Activated CD4-positive, alpha-beta T cell treated with anti-CD3 and anti-CD28 coated beads for 36 hours (primary cell): ENCODE data around the gene GRIK2. TPM values are rescaled to one million over a fixed set of nuclear protein-coding genes. Genes with fewer than 3 reads are reported as not detected.

ENCODE experiments used
- ATAC-seq: fragments of 200-7000 bp; cut with Tn5 transposase; one replicate; pipeline ENCODE4 v1.10.0; 2021; ENCODE audit warnings: mild to moderate bottlenecking, moderate library complexity
- CTCF ChIA-PET: fragments of 350-600 bp; sonication (Branson Sonifier 250); formaldehyde crosslinking; loops from one replicate; lab custom pipeline; 2021; ENCODE audit warnings: antibody characterized with exemption; lab: Charles Lee
- POLR2A ChIA-PET: fragments of 350-600 bp; sonication (Branson Sonifier 250); formaldehyde crosslinking; loops from one replicate; lab custom pipeline; 2021; ENCODE audit warnings: antibody characterized with exemption, inconsistent platforms; lab: Charles Lee
- DNase-seq: peaks from one replicate; pipeline ENCODE4 v3.0.0-alpha.2; 2020
- H3K27ac Mint-ChIP-seq: one replicate; pipeline ENCODE4 v1.8.0; 2021; ENCODE audit warnings: mixed read lengths
- H3K27me3 Mint-ChIP-seq: one replicate; pipeline ENCODE4 v1.8.0; 2021; ENCODE audit warnings: mixed read lengths
- H3K36me3 Mint-ChIP-seq: one replicate; pipeline ENCODE4 v1.8.0; 2021; ENCODE audit warnings: low read depth, mixed read lengths
- H3K4me1 Mint-ChIP-seq: one replicate; pipeline ENCODE4 v1.8.0; 2021; ENCODE audit warnings: mixed read lengths
- H3K4me3 Mint-ChIP-seq: one replicate; pipeline ENCODE4 v1.8.0; 2021; ENCODE audit warnings: mild to moderate bottlenecking, moderate library complexity, mixed read lengths
- H3K9me3 Mint-ChIP-seq: one replicate; pipeline ENCODE4 v1.8.0; 2021; ENCODE audit warnings: low read depth, mixed read lengths
- intact Hi-C, 2 experiments: fragments of 100-400 bp; cut with DNase I in 1 of 2; cut with micrococcal nuclease in 1 of 2; formaldehyde crosslinking; loops; one replicate each; pipeline versions ENCODE4 v1.14.2 to v1.15.1; 2022 to 2024; cut with DNase I, micrococcal nuclease
- total RNA-seq, 2 experiments: library from RNA; stranded (reverse); gene quantifications; one replicate each; pipeline ENCODE4 v1.2.3, GENCODE V29; 2021

The GRIK2 gene
- total RNA-seq, 2 experiments from 2014 or later: not detected

DNA sequence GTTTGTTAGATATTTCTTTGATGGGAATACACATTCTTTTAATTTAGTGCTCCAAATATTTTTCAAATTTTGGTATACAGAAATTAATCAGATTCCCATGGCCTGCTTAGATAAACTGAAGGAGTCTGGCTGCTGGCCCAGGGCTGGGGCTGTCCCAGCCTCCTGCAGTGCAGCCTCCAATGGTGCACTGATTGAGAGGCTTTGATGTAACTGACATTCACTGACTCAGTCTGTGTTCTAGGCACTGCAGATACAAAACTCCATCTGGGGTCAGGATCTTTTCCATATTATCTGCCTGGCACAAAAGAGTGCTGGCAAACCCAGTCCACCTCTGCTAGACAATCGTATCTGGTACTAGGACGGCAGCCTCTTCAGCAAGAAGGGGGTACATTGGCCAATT is 64.8 kb downstream of the GRIK2 start:
- DNase-seq: no peak
- CTCF ChIA-PET: no interaction called here

DNA sequence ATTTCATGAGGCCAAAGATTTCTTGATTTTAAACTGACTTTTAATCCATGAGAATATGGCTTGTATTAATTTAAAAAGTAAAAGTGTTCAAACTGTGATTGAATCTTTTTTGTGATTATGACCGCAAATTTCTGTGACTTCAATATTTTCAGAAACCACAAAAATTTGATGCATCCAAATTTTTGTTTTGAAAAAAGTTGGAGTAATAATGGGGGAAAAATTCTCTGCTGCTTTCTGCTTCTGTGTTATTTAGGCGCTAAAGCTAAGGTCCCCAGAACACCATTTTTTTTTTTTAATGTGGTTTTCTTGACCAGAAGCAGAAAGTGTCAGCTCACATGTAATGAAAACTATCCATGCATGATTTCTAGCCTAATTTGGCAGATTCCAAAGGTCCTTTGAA is 65.3 kb downstream of the GRIK2 start:
- no peaks in the 10 kb centered on the region for H3K4me1 Mint-ChIP-seq
- no peak overlapping the region for H3K4me3 Mint-ChIP-seq
- no peak for DNase-seq
- no peaks in the 10 kb centered on the region for H3K9me3 Mint-ChIP-seq
- ChIA-PET CTCF (no interaction called here), POLR2A (no interaction called here)
- no peak overlapping the region for H3K27ac Mint-ChIP-seq
- intact Hi-C loops: no loop called here
- ATAC-seq: no peak
- no peaks in the 10 kb centered on the region for H3K27me3 Mint-ChIP-seq
- no peaks in the 10 kb centered on the region for H3K36me3 Mint-ChIP-seq

More for the DNA sequence above, 64.8 kb downstream of the GRIK2 start:
- Mint-ChIP-seq H3K4me1 (no peaks in the 10 kb centered on the region), H3K36me3 (no peaks in the 10 kb centered on the region), H3K4me3 (no peak overlapping the region), H3K27ac (no peak overlapping the region), H3K27me3 (no peaks in the 10 kb centered on the region), H3K9me3 (no peaks in the 10 kb centered on the region)
- no peak for ATAC-seq
- intact Hi-C loops: no loop called here
- POLR2A ChIA-PET: no interaction called here

DNA sequence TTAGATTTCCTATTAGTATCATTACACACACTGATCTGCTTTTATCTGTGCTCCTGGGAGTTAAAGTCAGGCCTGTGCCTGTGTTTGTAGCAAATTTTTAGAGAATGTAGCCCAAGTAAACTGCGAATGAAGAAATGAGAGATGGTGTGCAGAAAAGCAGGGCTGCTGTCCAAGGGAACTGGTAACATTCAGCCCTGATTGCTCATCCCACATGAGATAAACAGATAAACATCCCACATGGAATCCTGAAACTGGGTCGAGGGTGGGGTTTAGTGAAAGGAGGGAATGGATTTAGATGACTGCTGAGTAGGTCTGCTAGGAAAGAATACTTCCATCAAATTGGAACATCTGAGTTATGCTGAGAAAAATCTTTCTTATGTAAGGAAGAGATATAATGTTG is 69.1 kb downstream of the GRIK2 start:
- Mint-ChIP-seq H3K4me3 (no peak overlapping the region), H3K27me3 (no peaks in the 10 kb centered on the region), H3K27ac (no peak overlapping the region), H3K9me3 (no peaks in the 10 kb centered on the region), H3K36me3 (no peaks in the 10 kb centered on the region), H3K4me1 (no peaks in the 10 kb centered on the region)
- POLR2A ChIA-PET: no interaction called here
- intact Hi-C loops: no loop called here
- CTCF ChIA-PET: interaction anchor here (1.5 kb wide), 1 partner anchor 12 kb away, joined by 3 read pairs; no protein-coding TSS in a partner anchor
- ATAC-seq: no peak
- DNase-seq: no peak

DNA sequence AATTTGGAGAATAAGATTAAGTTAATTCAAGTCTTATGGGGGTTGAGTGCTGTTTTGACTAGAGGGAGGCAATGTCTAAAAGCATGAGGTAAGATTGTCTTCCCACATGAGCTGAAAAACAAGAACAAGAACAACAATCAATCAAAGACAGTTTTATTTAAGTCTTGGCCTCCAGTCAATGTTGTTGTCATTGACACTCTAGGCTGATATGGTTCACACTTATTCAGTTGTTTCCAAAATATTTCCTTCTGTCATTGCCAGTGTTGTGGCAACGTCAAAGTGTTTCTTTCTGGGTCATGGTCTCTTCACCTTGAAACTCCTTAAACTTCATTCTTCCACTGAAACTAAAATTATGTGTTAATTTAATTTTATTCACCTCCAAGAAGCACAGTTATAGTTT is 72.4 kb downstream of the GRIK2 start:
- no peak for ATAC-seq
- Mint-ChIP-seq H3K4me1 (no peaks in the 10 kb centered on the region), H3K36me3 (no peaks in the 10 kb centered on the region), H3K27ac (no peak overlapping the region), H3K27me3 (no peaks in the 10 kb centered on the region), H3K9me3 (no peaks in the 10 kb centered on the region), H3K4me3 (no peak overlapping the region)
- no peak for DNase-seq
- intact Hi-C loops: no loop called here
- CTCF ChIA-PET: no interaction called here
- POLR2A ChIA-PET: no interaction called here

DNA sequence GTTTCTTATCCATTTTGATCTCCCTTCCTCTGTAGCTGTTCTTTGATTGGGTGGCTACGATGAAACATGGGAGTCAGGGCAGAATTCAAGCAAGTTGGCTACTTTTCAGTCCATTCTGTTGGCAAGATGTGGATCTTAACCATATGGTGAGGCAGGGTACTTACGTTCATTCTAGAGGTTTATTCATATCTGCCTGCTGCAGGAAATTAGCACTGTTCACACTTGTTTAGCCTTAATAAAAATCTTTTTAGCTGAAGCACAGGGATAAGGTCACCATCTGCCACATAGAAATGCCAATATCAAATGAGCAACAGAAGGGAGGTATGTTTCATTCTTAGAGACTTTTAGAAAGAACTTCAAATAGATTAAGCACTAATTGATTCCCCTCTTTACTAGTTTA is 83.9 kb downstream of the GRIK2 start:
- no peaks in the 10 kb centered on the region for H3K36me3 Mint-ChIP-seq
- no peak for ATAC-seq
- H3K27me3 Mint-ChIP-seq: no peaks in the 10 kb centered on the region
- no peaks in the 10 kb centered on the region for H3K9me3 Mint-ChIP-seq
- no peak for DNase-seq
- POLR2A ChIA-PET: no interaction called here
- no peaks in the 10 kb centered on the region for H3K4me1 Mint-ChIP-seq
- intact Hi-C loops: no loop called here
- no peak overlapping the region for H3K4me3 Mint-ChIP-seq
- CTCF ChIA-PET: no interaction called here
- no peak overlapping the region for H3K27ac Mint-ChIP-seq

DNA sequence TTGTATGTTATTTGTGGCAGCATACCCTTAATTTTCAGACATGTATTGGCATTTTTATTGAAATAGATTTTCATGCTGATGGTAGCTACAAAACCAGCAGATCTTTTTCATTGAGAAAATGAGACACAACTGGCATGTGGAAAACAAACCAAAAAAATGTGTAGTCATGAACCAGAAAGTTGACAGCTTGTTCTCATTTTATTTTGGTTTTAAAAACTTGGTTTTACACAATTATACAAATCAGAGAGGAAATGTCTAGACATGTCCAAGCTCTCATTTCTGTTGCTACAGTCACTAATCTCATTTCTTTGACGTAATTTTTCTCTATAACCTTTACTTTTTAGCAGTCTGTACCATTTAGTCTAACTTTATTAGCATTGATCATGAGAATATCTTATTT is 85.4 kb downstream of the GRIK2 start:
- Mint-ChIP-seq H3K9me3 (no peaks in the 10 kb centered on the region), H3K4me3 (no peak overlapping the region)

DNA sequence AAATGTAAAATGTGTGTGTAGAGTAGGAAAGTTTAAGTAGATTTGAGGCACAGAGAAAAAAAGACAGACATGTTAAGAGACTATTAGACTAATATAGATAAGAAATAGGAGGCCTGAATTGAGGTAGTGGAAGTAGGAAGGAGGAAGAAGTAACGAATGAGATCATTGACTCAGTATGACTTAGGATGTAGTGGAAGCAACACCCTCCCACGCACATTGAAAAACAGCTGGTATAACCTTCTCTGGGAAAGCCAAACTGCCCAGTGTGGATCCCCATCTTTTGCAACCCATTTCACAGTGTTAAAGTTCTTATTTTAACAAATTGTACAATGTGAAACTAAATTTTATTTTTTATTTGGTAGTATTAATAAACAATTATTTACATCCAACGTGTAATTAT is 89.1 kb downstream of the GRIK2 start:
- no peak overlapping the region for H3K27ac Mint-ChIP-seq
- H3K4me3 Mint-ChIP-seq: no peak overlapping the region
- no peaks in the 10 kb centered on the region for H3K9me3 Mint-ChIP-seq
- no peaks in the 10 kb centered on the region for H3K27me3 Mint-ChIP-seq
- no peak for DNase-seq
- ATAC-seq: no peak
- no peaks in the 10 kb centered on the region for H3K36me3 Mint-ChIP-seq
- intact Hi-C loops: no loop called here
- CTCF ChIA-PET: no interaction called here
- H3K4me1 Mint-ChIP-seq: no peaks in the 10 kb centered on the region
- POLR2A ChIA-PET: no interaction called here

More for the DNA sequence above, 85.4 kb downstream of the GRIK2 start:
- ATAC-seq (no peak), DNase-seq (no peak)
- ChIA-PET CTCF (no interaction called here), POLR2A (no interaction called here)
- no peaks in the 10 kb centered on the region for H3K4me1 Mint-ChIP-seq
- H3K36me3 Mint-ChIP-seq: no peaks in the 10 kb centered on the region
- intact Hi-C loops: no loop called here
- no peak overlapping the region for H3K27ac Mint-ChIP-seq
- no peaks in the 10 kb centered on the region for H3K27me3 Mint-ChIP-seq

DNA sequence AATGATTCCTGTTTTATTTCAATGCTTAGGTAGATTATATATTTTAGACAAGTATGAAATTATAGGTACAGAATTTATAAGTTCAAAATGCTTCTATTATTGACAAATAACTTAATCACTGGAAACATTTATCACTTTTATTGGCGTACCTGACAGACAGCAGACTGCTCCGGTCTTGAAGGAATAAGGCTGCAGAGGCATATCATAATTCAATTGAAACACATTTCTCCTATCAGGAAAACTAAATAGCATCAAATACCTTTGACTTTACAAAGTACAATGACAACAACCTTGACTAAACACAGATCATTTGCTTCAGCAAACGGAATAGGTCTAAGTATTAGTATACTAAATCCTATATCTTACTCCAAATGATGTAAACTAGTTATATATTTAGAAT is 91.3 kb downstream of the GRIK2 start:
- H3K4me1 Mint-ChIP-seq: no peaks in the 10 kb centered on the region
- no peaks in the 10 kb centered on the region for H3K27me3 Mint-ChIP-seq
- no peak overlapping the region for H3K27ac Mint-ChIP-seq
- intact Hi-C loops: no loop called here
- ATAC-seq (no peak), DNase-seq (no peak)
- no peaks in the 10 kb centered on the region for H3K36me3 Mint-ChIP-seq
- no peaks in the 10 kb centered on the region for H3K9me3 Mint-ChIP-seq
- no peak overlapping the region for H3K4me3 Mint-ChIP-seq
- ChIA-PET CTCF (no interaction called here), POLR2A (no interaction called here)

DNA sequence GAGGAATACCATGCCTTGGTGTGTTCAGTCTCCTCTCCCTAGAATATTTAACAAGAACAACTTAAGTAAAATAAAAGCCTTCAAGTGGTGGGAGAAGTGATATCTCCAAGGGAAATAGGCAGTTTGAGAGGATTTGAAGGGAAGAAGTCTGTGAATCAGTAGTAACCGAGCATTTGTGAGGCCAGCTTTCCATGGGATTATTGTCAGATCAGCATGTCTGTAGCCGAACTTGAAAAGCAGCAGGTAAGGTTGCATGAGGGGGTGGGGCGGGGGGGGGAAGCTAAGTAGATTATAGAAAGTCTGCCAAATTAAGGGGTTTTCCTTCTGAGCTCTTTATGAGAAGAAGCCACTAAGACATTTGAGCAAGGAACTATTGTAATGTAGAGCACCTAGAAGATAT is 92.6 kb downstream of the GRIK2 start:
- Mint-ChIP-seq H3K4me3 (no peak overlapping the region), H3K27ac (no peak overlapping the region), H3K36me3 (no peaks in the 10 kb centered on the region), H3K27me3 (no peaks in the 10 kb centered on the region), H3K4me1 (no peaks in the 10 kb centered on the region), H3K9me3 (no peaks in the 10 kb centered on the region)
- DNase-seq (no peak), ATAC-seq (no peak)
- ChIA-PET CTCF (no interaction called here), POLR2A (no interaction called here)
- intact Hi-C loops: no loop called here

DNA sequence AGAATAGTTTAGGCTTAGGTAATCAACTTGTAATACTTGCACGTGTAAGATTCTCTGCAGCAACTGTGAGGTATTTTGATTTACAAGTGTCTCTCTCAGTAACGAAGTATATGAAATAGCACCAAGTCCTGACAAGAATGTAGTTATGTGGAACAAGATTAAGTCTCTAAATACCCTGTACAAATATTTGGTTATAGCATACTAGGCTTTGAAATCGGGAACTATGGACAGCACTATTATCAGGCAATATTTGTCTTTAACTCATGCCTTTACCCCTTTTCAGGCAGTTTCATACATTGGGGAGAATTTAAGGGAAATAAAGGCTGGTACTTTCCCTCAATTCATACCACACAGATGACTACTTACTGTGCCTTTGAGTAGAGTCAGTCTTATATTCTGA is 93.2 kb downstream of the GRIK2 start:
- Mint-ChIP-seq H3K27ac (no peak overlapping the region), H3K27me3 (no peaks in the 10 kb centered on the region), H3K9me3 (no peaks in the 10 kb centered on the region), H3K4me3 (no peak overlapping the region), H3K4me1 (no peaks in the 10 kb centered on the region), H3K36me3 (no peaks in the 10 kb centered on the region)
- DNase-seq (no peak), ATAC-seq (no peak)
- ChIA-PET CTCF (no interaction called here), POLR2A (no interaction called here)
- intact Hi-C loops: no loop called here

DNA sequence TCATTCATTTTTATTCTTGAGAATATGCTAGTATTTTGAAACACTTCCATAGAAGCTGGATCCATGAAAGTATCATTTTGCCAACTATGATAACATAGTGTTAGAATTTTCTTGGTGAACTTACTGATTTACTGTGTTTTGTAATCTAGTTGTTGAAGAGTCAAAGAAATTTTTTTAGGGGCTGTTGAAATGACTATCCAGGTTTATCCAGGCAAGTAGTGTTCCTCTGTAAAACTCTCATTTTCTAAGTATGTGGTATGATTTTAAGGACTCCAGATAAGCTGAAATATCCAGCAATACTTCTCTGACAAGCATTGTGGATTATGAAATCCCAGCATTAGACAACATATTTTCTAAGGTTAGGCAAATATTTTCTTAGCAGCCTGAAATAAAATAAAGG is 95.9 kb downstream of the GRIK2 start:
- no peaks in the 10 kb centered on the region for H3K4me1 Mint-ChIP-seq
- CTCF ChIA-PET: no interaction called here
- ATAC-seq (no peak), DNase-seq (no peak)
- H3K27me3 Mint-ChIP-seq: no peaks in the 10 kb centered on the region
- no peak overlapping the region for H3K27ac Mint-ChIP-seq
- intact Hi-C loops: no loop called here
- POLR2A ChIA-PET: no interaction called here
- H3K9me3 Mint-ChIP-seq: no peaks in the 10 kb centered on the region
- no peak overlapping the region for H3K4me3 Mint-ChIP-seq
- H3K36me3 Mint-ChIP-seq: no peaks in the 10 kb centered on the region

DNA sequence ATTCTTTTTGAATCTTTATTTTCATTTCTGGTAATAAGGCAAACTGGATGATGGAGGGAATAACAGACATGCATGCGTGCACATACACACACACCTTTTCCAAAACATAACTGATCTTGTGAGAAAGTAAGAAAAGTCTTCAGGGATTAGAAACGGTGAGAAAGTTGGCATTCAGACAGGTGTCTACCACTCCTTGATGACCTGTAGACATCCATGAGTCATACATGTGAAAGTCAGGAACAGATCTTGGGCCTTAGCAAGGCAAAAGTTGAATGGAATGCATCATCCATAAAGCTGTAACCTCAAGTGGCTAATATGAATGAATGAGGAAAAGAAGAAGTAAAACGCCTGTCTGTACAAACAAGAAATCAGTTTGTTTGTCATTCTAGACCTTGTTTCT is 97.3 kb downstream of the GRIK2 start:
- no peaks in the 10 kb centered on the region for H3K4me1 Mint-ChIP-seq
- H3K36me3 Mint-ChIP-seq: no peaks in the 10 kb centered on the region
- no peaks in the 10 kb centered on the region for H3K27me3 Mint-ChIP-seq
- no peaks in the 10 kb centered on the region for H3K9me3 Mint-ChIP-seq
- H3K4me3 Mint-ChIP-seq: no peak overlapping the region
- intact Hi-C loops: no loop called here
- H3K27ac Mint-ChIP-seq: no peak overlapping the region
- ATAC-seq: no peak
- ChIA-PET POLR2A (no interaction called here), CTCF (no interaction called here)
- DNase-seq: no peak

DNA sequence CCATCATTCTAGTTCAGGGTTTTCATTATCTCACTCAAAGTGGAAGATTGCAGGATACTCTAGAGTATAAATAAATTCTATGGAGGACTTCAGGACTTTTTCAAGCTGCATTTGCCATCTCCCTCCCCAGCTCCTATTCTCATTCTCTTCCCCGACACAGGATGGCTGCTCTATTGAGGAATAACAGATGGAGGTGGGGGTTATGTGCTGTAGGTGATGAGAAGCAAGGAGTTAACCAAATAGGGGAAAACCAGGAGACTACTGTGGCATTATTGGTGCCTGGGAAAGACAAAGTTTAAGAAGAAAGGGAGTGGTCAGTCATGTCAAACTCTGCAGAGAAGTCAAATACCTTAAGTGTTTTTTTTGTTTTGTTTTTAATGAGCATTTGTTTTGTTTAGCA is 109.3 kb downstream of the GRIK2 start:
- ChIA-PET CTCF (interaction anchor here (0.7 kb wide), 1 partner anchor 36 kb away, joined by 3 read pairs; no protein-coding TSS in a partner anchor), POLR2A (no interaction called here)
- DNase-seq (no peak), ATAC-seq (no peak)
- H3K4me1 Mint-ChIP-seq: no peaks in the 10 kb centered on the region
- H3K27ac Mint-ChIP-seq: no peak overlapping the region
- peaks cover 2% of the 10 kb centered on the region for H3K9me3 Mint-ChIP-seq
- H3K27me3 Mint-ChIP-seq: no peaks in the 10 kb centered on the region
- H3K36me3 Mint-ChIP-seq: no peaks in the 10 kb centered on the region
- no peak overlapping the region for H3K4me3 Mint-ChIP-seq
- intact Hi-C loops: no loop called here
